GM18951 (cell line): ENCODE measurements around the gene SELENOM.

Source experiments
- POLR2A ChIP-seq: IDR thresholded peaks from 4 replicates; pipeline ENCODE4 v1.6.1; 2011; ENCODE audit warnings: mild to moderate bottlenecking; ENCODE audit not compliant: insufficient read length, insufficient read depth; ENCODE audit errors: extremely low read depth
- in situ Hi-C: fragments of 300-500 bp; cut with MboI; formaldehyde crosslinking; loops from one replicate; pipeline ENCODE4 v1.12.0; 2022; ENCODE audit warnings: low sequenced_read_pairs, mixed read lengths, inconsistent platforms; ENCODE audit not compliant: unreplicated experiment

SELENOM gene

DNA sequence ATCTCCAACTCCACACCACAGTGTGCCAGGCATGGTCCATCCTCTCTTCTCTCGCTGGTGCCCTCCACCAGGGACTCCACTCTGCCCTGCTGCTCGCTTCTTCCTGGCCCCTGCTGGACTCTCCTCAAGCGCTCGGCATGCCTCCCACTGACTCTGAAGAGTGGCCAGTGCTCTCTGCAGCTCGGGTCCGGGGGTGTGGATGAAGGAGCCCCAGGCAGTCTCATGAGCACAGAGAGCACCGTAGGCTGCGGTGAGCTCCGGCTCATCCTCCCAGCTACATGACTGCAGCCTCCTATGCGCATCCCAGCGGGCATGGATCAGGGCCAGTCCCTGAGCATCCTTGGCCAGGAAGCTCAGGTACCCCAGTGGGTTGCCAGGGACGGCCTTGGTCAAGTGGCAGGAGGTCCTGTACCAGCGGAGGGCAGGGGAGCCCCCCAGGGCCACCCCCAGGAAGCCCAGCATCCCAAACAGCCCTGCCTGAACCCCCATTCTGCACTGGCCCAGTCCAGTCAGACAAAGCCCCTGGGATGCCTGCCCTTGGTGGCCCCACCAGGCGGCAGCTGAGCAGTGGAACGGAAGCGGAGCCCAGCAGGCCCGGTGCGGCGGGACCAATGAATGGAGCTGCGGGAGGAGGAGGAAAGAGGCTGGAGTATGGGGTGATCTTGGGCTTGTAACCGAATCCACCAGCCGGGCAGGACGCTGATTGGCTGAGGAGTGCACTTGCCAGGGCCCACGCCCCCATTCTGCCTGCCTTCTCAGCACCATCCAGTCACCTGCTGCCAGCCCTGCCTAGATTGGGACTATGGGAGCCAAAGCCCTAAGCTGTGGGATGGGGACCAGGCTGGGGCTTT is 32.7 kb upstream of the SELENOM start, which contains the start of gene PLA2G3:
Gene PLA2G3 (minus strand): TSS at position 643 of the 851 bp plus-strand sequence. CDS start 154 bp downstream, at position 489.
- no peak for TF ChIP-seq POLR2A

DNA sequence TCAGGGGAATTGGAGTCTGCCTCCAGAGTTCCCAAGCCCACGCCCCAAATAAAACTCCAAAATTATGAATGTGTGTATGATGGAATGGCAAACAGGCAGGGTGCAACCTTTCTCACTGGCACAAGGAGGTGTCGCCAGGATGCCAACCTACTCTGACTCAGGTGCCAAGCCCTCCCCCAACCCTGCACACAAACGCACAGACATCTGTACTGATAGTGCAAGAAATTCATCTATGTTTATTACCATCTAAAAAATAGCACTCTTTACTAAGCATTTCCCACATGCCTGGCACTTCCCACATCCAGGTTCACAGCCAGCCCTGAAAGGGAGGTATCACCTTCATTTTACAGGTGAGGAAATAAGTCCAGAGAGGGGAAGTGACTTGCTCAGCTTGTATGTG is 31.7 kb upstream of the SELENOM start:
- no peak for TF ChIP-seq POLR2A
- in situ Hi-C loops: no loop called here

More for the DNA sequence above, 32.7 kb upstream of the SELENOM start, which contains the start of gene PLA2G3:
- in situ Hi-C loops: no loop called here

DNA sequence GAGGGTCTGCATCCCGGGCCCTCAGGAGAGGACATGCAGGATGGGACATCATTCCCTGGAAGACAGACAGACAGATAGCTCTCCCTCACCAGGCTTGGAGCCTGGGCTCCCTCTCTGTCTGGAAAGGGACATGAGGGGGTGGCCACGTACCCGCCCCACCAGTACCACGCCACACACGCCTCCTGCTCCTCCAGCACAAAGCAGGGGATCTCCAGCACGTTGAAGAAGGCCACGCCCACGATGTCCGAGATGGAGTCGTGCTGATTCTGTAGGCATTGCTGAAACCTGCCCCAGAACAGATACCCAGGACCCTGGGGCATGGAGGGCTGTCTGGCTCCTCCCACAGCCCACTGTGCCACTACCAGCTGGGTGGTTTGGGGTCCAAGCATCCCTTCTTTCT is 30.8 kb upstream of the SELENOM start:
- in situ Hi-C loops: no loop called here
- TF ChIP-seq POLR2A: no peak

DNA sequence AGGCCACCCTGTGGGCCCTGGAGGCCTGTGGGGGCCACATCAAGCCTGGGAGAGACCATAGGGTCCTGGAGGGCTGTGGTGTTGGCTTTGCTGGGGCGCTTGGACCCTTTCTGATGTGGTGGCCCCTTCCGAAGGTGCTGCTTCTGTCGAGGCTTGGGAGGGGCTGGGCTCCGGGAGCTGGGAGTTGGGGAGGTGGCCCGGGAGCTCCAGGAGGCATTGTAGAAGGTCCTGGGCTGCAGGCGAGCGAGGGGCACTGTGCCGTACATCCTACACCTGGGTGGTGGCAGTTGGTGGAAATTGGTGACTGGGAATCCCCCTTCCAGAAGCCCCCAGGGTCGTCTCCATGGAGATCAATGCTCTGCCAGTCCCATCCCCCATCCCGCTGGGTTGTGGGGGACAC is 30.4 kb upstream of the SELENOM start:
- in situ Hi-C loops: no loop called here

DNA sequence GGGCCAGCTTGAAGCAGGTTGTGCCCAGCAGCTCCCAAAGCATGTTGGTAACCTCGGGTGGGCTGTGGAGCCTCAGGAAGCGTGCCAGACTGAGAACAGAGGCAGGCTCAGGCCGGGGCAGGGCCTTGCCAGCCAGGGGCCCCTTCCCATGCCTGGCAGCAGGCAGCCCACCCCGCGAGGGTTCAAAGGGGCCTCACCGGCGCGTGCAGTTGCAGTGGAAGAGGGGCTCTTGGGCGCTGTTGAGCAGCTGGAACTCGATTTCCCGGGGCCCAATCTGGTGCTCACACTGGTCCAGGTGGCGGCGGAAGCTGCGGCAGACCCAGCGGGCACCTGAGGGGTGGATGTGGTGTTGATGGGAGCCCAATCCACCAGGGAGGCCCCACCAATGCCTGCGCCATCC is 29.3 kb upstream of the SELENOM start:
- in situ Hi-C loops: no loop called here
- no peak for TF ChIP-seq POLR2A

More for the DNA sequence above, 30.4 kb upstream of the SELENOM start:
- TF ChIP-seq POLR2A: no peak

DNA sequence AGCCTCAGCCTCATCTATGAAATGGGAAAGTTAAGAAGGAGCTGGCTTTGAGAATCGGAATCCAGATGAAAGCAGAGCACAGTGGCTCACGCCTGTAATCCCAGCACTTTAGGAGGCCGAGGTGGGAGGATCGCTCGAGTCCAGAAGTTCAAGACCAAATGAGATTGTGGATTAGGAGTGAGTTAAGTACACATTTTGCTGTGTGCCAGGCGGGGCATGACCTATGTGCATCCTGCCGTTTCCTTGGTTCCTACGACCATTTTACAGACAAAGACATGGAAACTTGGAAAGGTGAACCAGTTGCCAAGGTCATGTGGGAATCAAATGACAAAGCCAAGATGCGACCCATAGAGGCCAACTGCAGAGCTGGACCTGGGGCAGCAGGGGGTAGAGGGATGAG is 28.8 kb upstream of the SELENOM start:
- in situ Hi-C loops: no loop called here

DNA sequence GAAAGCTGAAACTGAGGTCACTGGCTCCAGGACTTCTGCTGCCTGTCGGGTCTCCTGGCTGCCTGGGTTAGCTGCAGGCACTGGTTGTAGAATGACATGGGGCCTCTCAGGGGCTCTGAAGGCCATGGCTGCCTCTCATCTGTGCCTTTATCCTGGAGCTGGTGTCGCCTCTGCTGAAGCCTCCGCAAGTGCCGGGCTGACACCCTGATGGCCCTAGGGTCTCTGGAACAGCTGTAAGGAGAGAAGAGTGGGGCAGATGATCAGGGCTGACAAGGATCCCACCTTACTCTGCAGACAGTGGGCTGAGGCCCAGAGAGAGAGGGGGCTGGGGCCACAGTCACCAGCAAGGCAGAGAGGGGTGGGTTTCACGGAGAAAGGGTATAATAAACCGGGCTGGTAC is 28.3 kb upstream of the SELENOM start:
- TF ChIP-seq POLR2A: no peak
- in situ Hi-C loops: no loop called here

More for the DNA sequence above, 28.8 kb upstream of the SELENOM start:
- TF ChIP-seq POLR2A: no peak

DNA sequence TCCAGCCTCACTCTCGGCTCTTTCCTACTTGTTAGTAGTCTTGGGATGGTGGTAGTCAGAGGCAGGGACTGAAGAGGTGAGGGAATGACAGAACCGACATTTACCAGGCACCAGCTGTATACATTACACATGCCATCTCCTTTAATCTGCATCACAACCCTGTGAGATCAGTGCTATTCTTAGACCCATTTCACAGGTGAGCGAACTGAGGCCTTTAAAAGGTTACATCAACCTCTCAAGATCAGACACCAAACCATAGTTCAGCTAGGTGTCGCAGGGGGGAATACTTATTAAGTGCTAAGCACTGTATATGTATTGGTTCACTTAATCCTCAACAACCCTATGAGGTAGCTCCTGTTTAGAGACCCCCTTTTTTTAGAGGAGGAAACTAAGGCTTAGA is 27.3 kb upstream of the SELENOM start:
- in situ Hi-C loops: no loop called here
- TF ChIP-seq POLR2A: no peak

DNA sequence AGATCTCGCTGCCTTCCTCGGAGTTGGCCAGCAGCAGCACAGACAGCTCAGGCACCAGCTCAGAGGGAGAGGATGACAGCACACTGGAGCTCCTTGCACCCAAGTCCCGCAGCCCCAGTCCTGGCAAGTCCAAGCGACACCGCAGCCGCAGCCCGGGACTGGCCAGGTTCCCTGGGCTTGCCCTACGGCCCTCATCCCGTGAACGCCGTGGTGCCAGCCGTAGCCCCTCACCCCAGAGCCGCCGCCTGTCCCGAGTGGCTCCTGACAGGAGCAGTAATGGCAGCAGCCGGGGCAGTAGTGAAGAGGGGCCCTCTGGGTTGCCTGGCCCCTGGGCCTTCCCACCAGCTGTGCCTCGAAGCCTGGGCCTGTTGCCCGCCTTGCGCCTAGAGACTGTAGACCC is 26.5 kb upstream of the SELENOM start:
- no peak for TF ChIP-seq POLR2A
- in situ Hi-C loops: no loop called here

DNA sequence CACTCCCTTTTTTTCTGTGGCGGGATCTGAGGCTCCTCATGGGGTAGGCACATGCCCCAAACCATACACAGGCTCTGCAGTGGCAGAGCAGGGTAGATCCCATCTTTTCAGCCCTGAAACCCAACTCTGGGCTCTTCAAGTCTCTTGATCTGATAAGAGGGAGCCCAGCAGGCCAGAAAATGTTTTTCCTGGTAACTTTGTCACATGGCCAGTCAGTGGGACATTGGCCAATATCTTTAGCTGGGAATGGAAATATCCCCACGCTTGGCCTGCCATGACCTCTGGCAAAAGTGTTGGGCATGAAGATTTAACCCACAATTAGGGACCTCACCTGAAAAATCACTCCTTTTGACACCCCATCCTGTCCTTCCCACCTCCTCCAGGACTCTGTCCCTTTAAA is 23.5 kb upstream of the SELENOM start:
- in situ Hi-C loops: no loop called here
- TF ChIP-seq POLR2A: no peak

DNA sequence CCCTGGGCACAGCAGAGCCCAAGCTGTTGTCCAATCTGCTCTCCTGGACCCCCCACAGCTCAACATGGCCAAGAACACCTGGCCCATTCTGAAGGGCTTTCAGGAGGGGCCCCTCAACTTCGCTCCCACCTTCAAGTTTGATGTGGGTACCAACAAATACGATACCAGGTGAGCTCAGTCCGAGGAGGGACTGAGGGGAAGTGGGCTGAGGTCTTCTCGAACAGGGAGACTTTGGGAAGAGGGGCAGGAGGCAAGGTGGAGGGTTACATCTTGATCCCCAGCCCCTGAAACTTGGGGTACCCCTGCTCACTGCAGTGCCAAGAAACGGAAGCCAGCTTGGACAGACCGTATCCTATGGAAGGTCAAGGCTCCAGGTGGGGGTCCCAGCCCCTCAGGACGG is 20.8 kb upstream of the SELENOM start:
- in situ Hi-C loops: no loop called here
- TF ChIP-seq POLR2A: no peak

DNA sequence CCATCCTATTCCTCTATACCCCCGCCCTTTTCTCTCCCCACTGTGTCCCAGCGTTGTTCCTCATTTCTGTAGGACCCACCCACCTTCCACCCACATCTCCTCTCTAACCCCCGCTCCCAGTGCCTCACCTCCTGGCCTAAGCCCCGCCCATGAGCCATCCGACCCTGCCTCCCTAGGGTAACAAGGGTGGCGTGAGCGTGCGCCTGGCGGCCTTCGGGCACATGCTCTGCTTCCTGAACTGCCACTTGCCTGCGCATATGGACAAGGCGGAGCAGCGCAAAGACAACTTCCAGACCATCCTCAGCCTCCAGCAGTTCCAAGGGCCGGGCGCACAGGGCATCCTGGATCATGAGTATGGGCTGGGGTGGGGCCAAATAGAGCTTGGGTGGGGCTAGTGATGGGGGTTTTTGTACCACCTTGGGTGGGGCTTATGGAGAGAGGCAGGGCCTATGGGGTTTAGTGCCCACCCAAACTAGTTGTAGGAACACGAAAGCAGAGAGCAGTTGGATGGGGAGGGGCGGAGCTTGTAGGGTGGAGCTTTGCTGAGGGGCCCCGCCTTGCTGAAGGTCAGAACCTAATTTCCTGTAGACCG is 19.9 kb upstream of the SELENOM start:
- TF ChIP-seq POLR2A: no peak
- in situ Hi-C loops: no loop called here

DNA sequence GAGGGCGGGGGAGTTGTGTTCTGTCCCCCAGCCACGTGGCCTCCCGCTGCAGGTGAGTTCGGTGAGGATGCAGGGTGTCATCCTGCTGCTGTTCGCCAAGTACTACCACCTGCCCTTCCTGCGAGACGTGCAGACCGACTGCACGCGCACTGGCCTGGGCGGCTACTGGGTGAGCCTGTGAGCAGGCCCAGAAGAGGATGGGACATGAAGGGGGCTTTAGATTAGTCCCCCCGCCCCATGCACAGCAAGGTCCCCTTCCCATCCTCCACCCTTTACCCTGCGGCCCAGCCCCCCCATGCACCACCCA is 19.5 kb upstream of the SELENOM start:
- in situ Hi-C loops: no loop called here

More for the DNA sequence above, 19.5 kb upstream of the SELENOM start:
- no peak for TF ChIP-seq POLR2A
